Fibroblast of the aortic adventitia (primary cell): Measurements from ENCODE around the gene CA5A. TPM values are rescaled to one million over a fixed set of nuclear protein-coding genes. Genes with fewer than 3 reads are reported as not detected.
"Not testable (repeated sequence)": the region's sequence is repeated elsewhere in the genome, so short reads cannot be mapped to it uniquely, and the experiment has no call there.

ENCODE experiments used
- DNase-seq: peaks from one replicate; pipeline ENCODE4 v3.0.0-alpha.2; 2010; ENCODE audit warnings: low read depth
- H3K4me3 ChIP-seq: 2 replicates; pipeline ENCODE4 v1.5.1; 2011; ENCODE audit warnings: low read depth, mild to moderate bottlenecking, control low read depth, low read length, moderate library complexity
- CTCF ChIP-seq: IDR thresholded peaks from 2 replicates; pipeline ENCODE4 v1.5.1; 2011; ENCODE audit warnings: mild to moderate bottlenecking, low read length, control low read depth, inconsistent platforms; ENCODE audit not compliant: insufficient read depth
- total RNA-seq: library from RNA; depleted of rRNA; stranded (reverse); fragments of >200 nt; gene quantifications from 2 replicates; pipeline ENCODE4 v1.2.3, GENCODE V29; 2012; ENCODE audit warnings: low replicate concordance

The CA5A gene
- total RNA-seq, 1 donor, result not detected

DNA sequence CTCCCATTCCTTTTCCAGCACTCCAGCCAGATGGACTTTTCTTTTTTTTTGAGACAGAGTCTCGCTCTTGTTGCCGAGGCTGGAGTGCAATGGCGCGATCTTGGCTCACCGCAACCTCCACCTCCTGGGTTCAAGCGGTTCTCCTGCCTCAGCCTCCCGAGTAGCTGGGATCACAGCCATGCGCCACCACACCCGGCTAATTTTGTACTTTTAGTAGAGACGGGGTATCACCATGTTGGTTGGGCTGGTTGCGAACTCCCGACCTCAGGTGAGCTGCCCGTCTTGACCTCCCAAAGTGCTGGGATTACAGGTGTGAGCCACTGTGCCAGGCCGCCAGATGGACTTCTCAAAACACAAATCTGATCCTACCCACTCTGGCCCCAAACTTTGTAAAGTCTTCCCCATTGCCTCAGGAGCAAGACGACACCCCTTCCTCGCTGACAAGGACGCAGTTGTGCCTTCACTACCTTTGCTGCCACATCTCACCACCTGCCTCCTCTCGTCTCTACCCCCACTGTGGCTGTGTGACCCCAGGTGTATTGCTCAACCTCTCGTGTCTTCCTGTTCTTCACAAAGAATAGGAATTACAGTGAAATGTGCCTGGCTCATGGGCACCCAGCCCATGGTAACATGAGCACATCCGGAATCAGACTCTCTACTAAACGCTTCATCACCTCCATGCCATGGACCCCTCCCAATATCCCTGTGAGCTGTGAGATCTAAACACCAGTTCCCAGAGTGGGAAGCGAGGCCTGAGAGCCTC, 11.2 kb upstream of the CA5A start:
- TF ChIP-seq CTCF, result no peak
- DNase-seq, result no peak

GRCh38 chr16:87946596-87947347, 10.4 kb upstream of the CA5A start:
- no peak for TF ChIP-seq CTCF
- no peak for DNase-seq
- no peak overlapping the region for H3K4me3 ChIP-seq

More for the DNA sequence above, 11.2 kb upstream of the CA5A start:
- H3K4me3 ChIP-seq, result no peak overlapping the region

DNA sequence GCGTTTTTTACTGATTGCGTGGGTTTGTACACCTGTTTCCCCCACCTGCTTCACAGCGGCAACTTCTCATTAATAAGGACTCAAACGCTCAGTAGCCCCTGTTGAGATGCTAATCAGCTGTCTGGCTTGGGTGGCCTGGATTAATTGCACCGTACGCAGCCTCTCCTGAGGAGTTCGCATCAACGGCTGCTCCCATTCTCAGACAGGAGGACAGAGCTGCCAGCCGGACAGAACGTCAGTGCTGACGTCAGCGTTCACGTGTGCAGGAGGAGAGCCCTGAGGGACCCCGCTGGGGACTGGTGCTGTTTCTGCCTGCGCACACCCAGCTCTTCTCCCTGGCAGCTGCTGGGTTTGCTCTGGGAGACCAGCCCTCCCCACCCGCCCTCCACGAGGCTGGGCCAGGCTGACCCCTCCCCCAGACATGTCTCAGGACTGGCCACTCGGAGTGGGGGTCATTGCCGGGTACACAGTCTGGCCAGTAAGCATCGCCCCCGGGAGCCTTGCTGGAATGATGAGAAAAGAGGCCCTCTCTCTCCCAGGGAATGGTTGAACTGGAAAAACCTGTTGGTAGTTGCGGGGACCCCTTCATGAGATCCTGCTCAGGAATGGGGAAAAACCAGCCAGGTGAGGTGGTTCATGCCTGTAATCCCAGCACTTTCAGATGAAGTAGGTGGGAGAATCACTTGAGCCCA, 9.2 kb upstream of the CA5A start:
- no peak overlapping the region for H3K4me3 ChIP-seq
- no peak for TF ChIP-seq CTCF
- peak; percentile 70 for DNase-seq

DNA sequence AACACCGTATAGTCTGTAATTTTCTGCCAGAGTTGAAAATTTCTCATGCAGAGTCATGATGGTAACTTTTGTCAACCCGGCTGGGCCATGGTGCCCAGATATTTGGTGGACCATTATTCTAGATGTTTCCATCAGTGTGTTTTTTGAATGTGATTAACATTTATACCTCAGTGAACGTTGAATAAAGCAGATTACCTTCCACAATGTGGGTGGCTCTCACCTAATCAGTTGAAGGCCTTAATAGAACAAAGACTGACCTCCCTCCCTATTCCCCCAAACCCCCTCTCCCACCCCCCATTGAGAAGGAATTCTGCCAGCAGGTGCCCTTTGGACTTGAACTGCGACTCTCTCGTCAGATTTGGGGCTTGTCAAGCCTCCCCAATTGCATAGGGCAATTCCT, 6.4 kb upstream of the CA5A start:
- no peak for TF ChIP-seq CTCF
- no peak overlapping the region for H3K4me3 ChIP-seq
- DNase-seq, result no peak

GRCh38 chr16:87939562-87940423, 3.5 kb upstream of the CA5A start:
- H3K4me3 ChIP-seq, result no peak overlapping the region
- no peak for TF ChIP-seq CTCF
- no peak for DNase-seq

DNA sequence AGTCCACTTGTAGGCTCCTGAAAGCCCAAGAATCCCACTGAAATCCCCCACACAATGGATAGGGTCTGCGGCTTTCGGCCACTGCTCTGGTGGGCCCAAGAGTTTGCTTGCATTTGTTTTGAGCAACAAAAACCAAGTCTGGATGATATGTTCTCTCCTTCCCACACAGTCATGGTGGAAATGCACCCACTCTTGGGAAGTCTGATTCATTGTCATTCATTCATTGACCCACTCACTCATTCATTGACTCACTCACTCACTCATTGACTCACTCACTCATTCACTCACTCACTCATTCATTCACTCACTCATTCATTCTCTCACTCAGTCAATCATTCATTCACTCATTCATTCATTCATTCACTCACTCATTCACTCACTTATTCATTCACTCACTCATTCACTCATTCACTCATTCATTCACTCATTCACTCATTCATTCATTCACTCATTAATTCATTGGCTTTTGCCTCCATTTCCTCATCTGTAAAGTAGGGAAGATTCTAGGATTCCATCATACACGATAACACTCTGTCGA, 2.2 kb upstream of the CA5A start:
- no peak for DNase-seq
- TF ChIP-seq CTCF, result no peak
- no peak overlapping the region for H3K4me3 ChIP-seq

- DNase-seq, H3K4me3 ChIP-seq: not testable (repeated sequence)
Measured at GRCh38 chr16:87937231-87937542, 858 bp upstream of the CA5A start.

GRCh38 chr16:87936016-87936374, 334 bp downstream of the CA5A start:
- not testable (repeated sequence) for H3K4me3 ChIP-seq, DNase-seq

DNA sequence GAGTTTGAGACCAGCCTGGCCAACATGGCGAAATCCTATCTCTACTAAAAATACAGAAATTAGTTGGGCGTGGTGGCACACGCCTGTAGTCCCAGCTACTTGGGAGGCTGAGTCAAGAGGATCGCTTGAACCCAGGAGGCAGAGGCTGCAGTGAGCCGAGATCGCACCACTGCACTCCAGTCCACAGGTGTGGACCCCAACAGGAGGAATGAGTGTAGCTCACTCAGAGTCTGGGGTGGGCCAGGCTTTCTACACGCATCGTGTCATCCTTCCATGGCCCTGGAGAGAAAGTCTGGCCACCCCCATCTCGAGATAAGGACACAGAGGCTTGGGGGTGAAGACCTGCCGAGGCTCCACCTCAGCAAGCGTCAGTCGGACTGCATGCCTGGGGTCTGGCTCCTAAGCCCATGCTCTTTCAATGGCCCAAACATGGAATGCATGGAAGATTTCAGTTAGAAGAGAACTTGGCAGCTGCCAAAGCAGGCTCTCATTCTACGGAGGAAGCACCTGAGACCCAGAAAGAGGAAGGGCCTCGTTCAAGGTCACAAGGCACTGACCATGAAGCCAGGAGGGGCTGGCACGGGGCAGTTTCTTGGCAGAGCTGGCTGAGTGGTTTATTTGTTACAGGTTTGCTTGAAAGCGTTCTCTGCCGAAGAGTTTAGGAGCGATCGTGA, 1.4 kb downstream of the CA5A start:
- not testable (repeated sequence) for H3K4me3 ChIP-seq, DNase-seq
